Colonic mucosa (tissue), 4 donors: ENCODE data around the gene SUPT3H. TPM values are rescaled to one million over a fixed set of nuclear protein-coding genes. Genes with fewer than 3 reads are reported as not detected.

Experiments used
- DNase-seq: peaks from one replicate; pipeline ENCODE4 v3.0.0-alpha.2; 2020
- H3K27ac ChIP-seq: fragments of 200-600 bp; one replicate; pipeline ENCODE4 v1.8.0; 2021
- H3K27me3 ChIP-seq: fragments of 200-600 bp; one replicate; pipeline ENCODE4 v1.8.0; 2021
- H3K36me3 ChIP-seq: fragments of 200-600 bp; one replicate; pipeline ENCODE4 v1.8.0; 2021
- H3K4me1 ChIP-seq: fragments of 200-600 bp; one replicate; pipeline ENCODE4 v1.8.0; 2021; ENCODE audit warnings: mild to moderate bottlenecking
- H3K4me3 ChIP-seq: fragments of 200-600 bp; one replicate; pipeline ENCODE4 v1.8.0; 2021
- H3K9ac ChIP-seq, 2 donors: one replicate each; pipeline ENCODE4 v1.7.0; 2013; ENCODE audit warnings: control low read depth in 2 of 2, low read depth in 2 of 2, low read length in 2 of 2
- H3K9me3 ChIP-seq: fragments of 200-600 bp; one replicate; pipeline ENCODE4 v1.8.0; 2021
- CTCF ChIP-seq: fragments of 200-600 bp; IDR thresholded peaks from one replicate; pipeline ENCODE4 v1.8.0; 2022; ENCODE audit warnings: antibody characterized with exemption, mild to moderate bottlenecking
- intact Hi-C: fragments of 100-400 bp; cut with DNase I; formaldehyde crosslinking; loops from one replicate; pipeline ENCODE4 v1.14.1; 2022
- total RNA-seq, 2 donors: library from RNA; stranded (reverse); fragmentation: NEBNext Ultra II Directional in 1 of 2; extraction: Animal tissue kit (Norgen Biotek cat#: 25700) in 1 of 2; gene quantifications; one replicate each; pipeline ENCODE4 v1.2.1, GENCODE V29; 2021
- donor health status: healthy.
- donor health status: DM: no; HTN: no; CAD: no.
- donor health status: DM: no; HTN: no; CAD: no.

The SUPT3H gene
- total RNA-seq, 2 donors from 2014 or later: 3.4 to 4.1 TPM

DNA sequence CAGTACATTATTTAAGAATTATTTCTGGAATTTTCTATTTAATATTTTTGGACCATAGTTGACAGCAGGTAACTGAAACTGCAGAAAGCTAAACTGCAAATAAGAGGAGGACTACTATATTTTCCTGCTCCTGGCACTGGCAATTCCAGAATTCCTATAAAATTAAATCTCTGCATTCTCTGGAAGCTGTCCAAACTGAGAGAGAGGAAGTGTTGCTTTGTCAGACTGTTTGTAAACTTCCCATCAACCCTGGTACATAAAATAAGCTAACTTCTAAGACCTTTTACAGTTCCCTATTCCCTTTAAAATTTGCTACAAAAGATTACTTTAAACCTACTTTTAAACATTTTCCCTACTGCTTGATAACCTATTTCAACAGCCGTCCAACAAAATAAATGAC is 245.7 kb downstream of the SUPT3H start:
- no peak for TF ChIP-seq CTCF
- intact Hi-C loops: no loop called here
- no peak overlapping the region for H3K4me3 ChIP-seq
- H3K4me1 ChIP-seq: no peaks in the 10 kb centered on the region
- no peak overlapping the region for H3K9ac ChIP-seq
- DNase-seq: no peak
- H3K36me3 ChIP-seq: no peaks in the 10 kb centered on the region
- H3K9me3 ChIP-seq: no peaks in the 10 kb centered on the region
- no peaks in the 10 kb centered on the region for H3K27me3 ChIP-seq
- no peak overlapping the region for H3K27ac ChIP-seq

DNA sequence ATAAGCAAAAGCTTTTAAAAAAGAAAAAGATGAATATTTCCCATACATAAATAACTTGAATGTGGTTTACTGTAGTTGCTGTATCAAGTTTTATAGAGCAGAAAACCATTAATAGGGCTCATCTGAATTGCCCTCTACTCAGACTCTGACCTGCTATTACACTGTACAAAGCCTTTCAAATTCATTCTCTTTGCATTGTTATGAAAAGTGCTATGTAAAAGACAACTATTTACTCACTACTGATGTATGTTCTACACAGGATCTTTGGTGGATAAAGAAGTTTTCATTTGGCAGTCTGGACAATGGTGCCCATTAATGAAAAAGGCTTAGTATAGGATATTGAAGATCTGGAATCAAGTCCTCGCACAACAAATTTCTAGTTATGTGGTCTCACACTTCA is 248.7 kb downstream of the SUPT3H start:
- intact Hi-C loops: no loop called here
- H3K36me3 ChIP-seq: no peaks in the 10 kb centered on the region

DNA sequence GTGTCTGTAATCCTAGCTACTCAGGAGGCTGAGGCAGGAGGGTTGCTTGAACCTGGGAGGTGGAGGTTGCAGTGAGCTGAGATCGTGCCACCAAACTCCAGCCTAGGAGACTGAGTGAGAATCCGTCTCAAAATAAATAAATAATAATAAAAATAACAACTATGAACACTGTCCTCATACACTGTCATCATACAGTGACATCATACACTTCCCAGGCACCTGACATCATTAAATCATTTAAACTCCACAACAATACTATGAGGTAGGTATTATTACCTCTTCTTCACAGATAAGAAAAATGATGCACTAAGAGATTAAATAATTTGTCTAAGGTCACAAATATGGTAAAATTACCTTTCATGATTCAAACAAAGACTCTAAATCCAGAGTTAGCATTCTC is 250.5 kb downstream of the SUPT3H start:
- intact Hi-C loops: no loop called here

More for the DNA sequence above, 248.7 kb downstream of the SUPT3H start:
- no peaks in the 10 kb centered on the region for H3K9me3 ChIP-seq
- H3K4me3 ChIP-seq: no peak overlapping the region
- no peak overlapping the region for H3K9ac ChIP-seq
- H3K27me3 ChIP-seq: no peaks in the 10 kb centered on the region
- no peak overlapping the region for H3K27ac ChIP-seq
- H3K4me1 ChIP-seq: no peaks in the 10 kb centered on the region
- DNase-seq: no peak
- no peak for TF ChIP-seq CTCF

DNA sequence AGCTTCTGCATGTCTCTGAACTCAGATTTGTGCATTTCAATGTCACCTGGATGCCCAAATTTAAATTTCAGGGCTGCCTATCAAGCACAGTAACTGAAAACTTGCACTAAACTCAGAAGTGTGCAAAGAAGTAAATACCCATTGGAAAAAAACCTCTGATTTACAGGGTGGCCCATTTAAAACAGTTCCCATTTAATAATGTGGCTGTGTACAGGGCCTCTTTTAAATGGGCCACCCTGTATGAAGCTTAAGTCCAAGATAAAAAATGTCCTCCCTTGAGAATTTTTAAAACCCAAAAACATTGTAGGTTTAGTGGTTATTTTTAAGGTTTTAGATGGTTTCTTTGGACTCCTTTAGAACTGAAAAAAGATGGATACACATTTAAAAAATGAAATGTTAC is 251.7 kb downstream of the SUPT3H start:
- Histone ChIP-seq H3K4me3 (no peak overlapping the region), H3K36me3 (no peaks in the 10 kb centered on the region), H3K27me3 (no peaks in the 10 kb centered on the region), H3K27ac (no peak overlapping the region), H3K9ac (no peak overlapping the region), H3K9me3 (no peaks in the 10 kb centered on the region), H3K4me1 (no peaks in the 10 kb centered on the region)
- intact Hi-C loops: no loop called here
- no peak for DNase-seq
- TF ChIP-seq CTCF: no peak

More for the DNA sequence above, 250.5 kb downstream of the SUPT3H start:
- Histone ChIP-seq H3K27me3 (no peaks in the 10 kb centered on the region), H3K36me3 (no peaks in the 10 kb centered on the region), H3K4me3 (no peak overlapping the region), H3K27ac (no peak overlapping the region), H3K4me1 (no peaks in the 10 kb centered on the region), H3K9me3 (no peaks in the 10 kb centered on the region), H3K9ac (no peak overlapping the region)
- TF ChIP-seq CTCF: no peak
- DNase-seq: no peak

DNA sequence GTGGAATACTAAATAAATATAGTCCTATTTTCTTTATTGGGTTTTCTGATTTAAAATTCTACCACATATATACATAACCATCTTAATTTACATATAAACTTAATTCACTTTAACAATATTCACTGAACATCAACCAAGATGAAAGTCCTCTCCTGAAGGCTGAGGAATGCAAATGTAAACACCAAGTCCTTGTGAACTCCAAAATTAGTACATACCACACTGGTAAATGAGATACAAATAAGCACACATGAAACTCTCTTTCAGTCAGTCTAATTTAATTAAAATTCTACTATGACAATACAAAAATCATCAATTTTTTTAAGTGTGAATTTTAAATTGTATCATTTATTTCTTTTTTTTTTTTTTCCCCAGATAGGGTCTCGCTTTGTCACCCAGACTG is 254.7 kb downstream of the SUPT3H start:
- DNase-seq: no peak
- H3K9me3 ChIP-seq: no peaks in the 10 kb centered on the region
- no peak overlapping the region for H3K4me3 ChIP-seq
- no peaks in the 10 kb centered on the region for H3K4me1 ChIP-seq
- no peaks in the 10 kb centered on the region for H3K27me3 ChIP-seq
- intact Hi-C loops: no loop called here
- no peak overlapping the region for H3K27ac ChIP-seq
- no peak overlapping the region for H3K9ac ChIP-seq
- no peaks in the 10 kb centered on the region for H3K36me3 ChIP-seq
- no peak for TF ChIP-seq CTCF

- DNase-seq: no peak
- H3K9ac ChIP-seq: no peak overlapping the region
- no peaks in the 10 kb centered on the region for H3K9me3 ChIP-seq
- no peaks in the 10 kb centered on the region for H3K36me3 ChIP-seq
- H3K4me1 ChIP-seq: no peaks in the 10 kb centered on the region
- no peak overlapping the region for H3K27ac ChIP-seq
- intact Hi-C loops: no loop called here
- no peak for TF ChIP-seq CTCF
- H3K4me3 ChIP-seq: no peak overlapping the region
- no peaks in the 10 kb centered on the region for H3K27me3 ChIP-seq
Observed at GRCh38 chr6:45118754-45119153, 259.0 kb downstream of the SUPT3H start.
